Measurements from ENCODE around the gene DDX27. TPM values are rescaled to one million over a fixed set of nuclear protein-coding genes. Genes with fewer than 3 reads are reported as not detected.

The DDX27 gene
- total and polyA plus RNA-seq, 2 of the 13 experiments (the other 11 are each of a cell fraction or from before 2014, with no cell fraction given): 42.6 to 72.8 TPM

- ATAC-seq (no peak), DNase-seq (ENCODE audit: low spot score) (no peak), FAIRE-seq (no peak)
- H2AFZ ChIP-seq (ENCODE audit: low read length): no peak overlapping the region
- H3K36me3 ChIP-seq (replicated peaks in 1 of 2; ENCODE audit: control insufficient read depth in 1 of 2, insufficient read depth in 2 of 2, low read length in 2 of 2): peaks cover 44 to 69% of the 10 kb centered on the region in 2 experiments
- H3K27ac ChIP-seq (ENCODE audit: extremely low read length, insufficient read depth, low read length): peak overlapping the region; percentile 0
- in situ Hi-C loops (cut with HindIII; ENCODE audit: extremely low pct_ligation_motif_present, low pct_unique_long_range_greater_than_20kb): no loop called here
- peaks cover 41% of the 10 kb centered on the region for H3K79me2 ChIP-seq (ENCODE audit: insufficient read depth, low read length)
- no peak overlapping the region for H3K4me3 ChIP-seq (replicated peaks in 1 of 3; ENCODE audit: insufficient read depth in 1 of 3, low read depth in 2 of 3, low read length in 3 of 3)
- no peaks in the 10 kb centered on the region for H3K9me3 ChIP-seq (ENCODE audit: low read length)
- no TSS peak for BruUV-seq (replicated peaks)
- intact Hi-C loops (cut with micrococcal nuclease; ENCODE audit: unreplicated experiment): no loop called here
- WGBS (ENCODE audit: low lambda C conversion rate): 93% methylated on average over 10 of the region's 10 CpGs
- CTCF ChIA-PET (ENCODE audit: low intra/inter-chr PET ratio, low total read pairs): no interaction called here
- H3K9ac ChIP-seq (ENCODE audit: insufficient read depth, low read depth, low read length): no peak overlapping the region
- H4K20me1 ChIP-seq (ENCODE audit: insufficient read depth, low read length): peaks cover 70% of the 10 kb centered on the region
- POLR2A ChIA-PET: interaction anchor here (0.6 to 4.2 kb wide), 6 partner anchors 8 to 784 kb away, joined by 3 to 46 read pairs (median 4); partner anchors contain the start of gene ZNFX1
- H3K27me3 ChIP-seq (ENCODE audit: control insufficient read depth in 1 of 2, insufficient read depth in 2 of 2, low read length in 2 of 2): no peaks in the 10 kb centered on the region
- H3K4me1 ChIP-seq (ENCODE audit: insufficient read depth, low read length): peaks cover 46% of the 10 kb centered on the region
- no peak overlapping the region for H3K4me2 ChIP-seq (ENCODE audit: low read depth, low read length)
- TF ChIP-seq DMAP1 (CRISPR knock-in tag; IDR thresholded peaks at IDR 0.05) (no peak), HOXD1 (CRISPR knock-in tag; IDR thresholded peaks at IDR 0.05) (no peak), CSRNP1 (CRISPR knock-in tag; IDR thresholded peaks at IDR 0.05) (no peak), ZNF44 (CRISPR knock-in tag; IDR thresholded peaks at IDR 0.05) (no peak), AGO1 (IDR thresholded peaks at IDR 0.05; ENCODE audit: low read depth, low read length, poor library complexity, severe bottlenecking) (no peak), SAFB2 (CRISPR knock-in tag; IDR thresholded peaks at IDR 0.05; ENCODE audit: borderline replicate concordance, low read depth) (0 out of 2 replicates have a peak, but pooled peaks have one; percentile 19), HMGXB3 (CRISPR knock-in tag; IDR thresholded peaks at IDR 0.05; ENCODE audit: borderline replicate concordance) (no peak), LRRFIP1 (CRISPR knock-in tag; conservative IDR thresholded peaks at IDR 0.05) (no peak), ZNF839 (CRISPR knock-in tag; IDR thresholded peaks at IDR 0.05; ENCODE audit: borderline replicate concordance) (no peak)
Measured at GRCh38 chr20:49288784-49289696, 69.8 kb downstream of the DDX27 start.
